Type B pancreatic cell (in vitro differentiated cells): ENCODE results near the gene PPP2R1B. TPM values are rescaled to one million over a fixed set of nuclear protein-coding genes. Genes with fewer than 3 reads are reported as not detected.
A peak's percentile ranks its signal among the peaks of the same experiment; 100 is the strongest.

ENCODE experiments used
- DNase-seq: peaks from one replicate; pipeline ENCODE4 v3.0.0; 2021; ENCODE audit warnings: mixed read lengths; ENCODE audit not compliant: unreplicated experiment; ENCODE audit errors: extremely low spot score
- H3K27ac Mint-ChIP-seq: 2 replicates; pipeline ENCODE4 v1.8.0; 2021; ENCODE audit warnings: mild to moderate bottlenecking, mixed read lengths
- H3K27me3 Mint-ChIP-seq: 2 replicates; pipeline ENCODE4 v1.8.0; 2021; ENCODE audit warnings: mixed read lengths
- H3K36me3 Mint-ChIP-seq: 2 replicates; pipeline ENCODE4 v1.8.0; 2021; ENCODE audit warnings: mixed read lengths
- H3K4me1 Mint-ChIP-seq: one replicate; pipeline ENCODE4 v1.8.0; 2021; ENCODE audit warnings: mixed read lengths; ENCODE audit not compliant: unreplicated experiment
- H3K4me3 Mint-ChIP-seq: 2 replicates; pipeline ENCODE4 v1.8.0; 2021; ENCODE audit warnings: mild to moderate bottlenecking, mixed read lengths
- H3K9me3 Mint-ChIP-seq: 2 replicates; pipeline ENCODE4 v1.8.0; 2021; ENCODE audit warnings: mixed read lengths
- total RNA-seq: library from RNA; stranded (reverse); gene quantifications from 2 replicates; pipeline ENCODE4 v1.2.1, GENCODE V29; 2021; ENCODE audit warnings: low replicate concordance
- TF ChIP-seq, protein P1 (sequence below): fragments of 200-600 bp; sonication (generic); conservative IDR thresholded peaks from 2 replicates; pipeline ENCODE4 v1.5.0; 2021; ENCODE audit warnings: antibody characterized with exemption, mild to moderate bottlenecking

Gene PPP2R1B
- total RNA-seq, 1 donor from 2014 or later = 52.3 TPM

DNA sequence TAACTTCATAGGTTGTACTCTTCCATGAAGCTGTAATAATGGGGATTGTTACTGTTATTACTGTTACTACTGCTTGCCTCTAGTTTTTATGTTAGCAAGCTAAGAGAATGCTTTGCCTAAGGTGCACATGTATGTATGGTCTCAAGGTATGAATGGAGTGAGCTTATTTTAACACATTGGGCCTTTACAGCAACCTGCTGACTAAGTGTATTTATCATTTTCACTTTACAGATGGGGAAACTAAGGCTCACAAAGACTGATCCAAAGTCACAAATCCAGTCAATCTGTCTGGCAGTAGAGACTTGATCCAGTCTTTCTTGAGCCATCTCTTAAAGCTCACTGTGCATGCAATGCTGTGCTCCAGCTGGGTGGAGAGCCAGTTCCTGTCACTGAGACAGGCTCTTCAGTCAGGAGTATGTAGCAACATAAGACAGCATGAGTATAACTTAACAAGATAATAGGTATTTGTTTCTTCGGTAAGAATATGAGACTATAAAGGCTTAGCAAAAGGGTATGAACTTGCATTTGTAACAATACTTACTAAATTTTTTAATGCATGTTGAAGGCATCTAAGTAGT is 66.5 kb downstream of the PPP2R1B start:
- Mint-ChIP-seq H3K36me3 (peaks cover 9% of the 10 kb centered on the region), H3K4me3 (no peak overlapping the region), H3K27ac (no peak overlapping the region), H3K27me3 (no peaks in the 10 kb centered on the region), H3K4me1 (peaks cover 19% of the 10 kb centered on the region), H3K9me3 (no peaks in the 10 kb centered on the region)
- TF ChIP-seq, protein P1, sequence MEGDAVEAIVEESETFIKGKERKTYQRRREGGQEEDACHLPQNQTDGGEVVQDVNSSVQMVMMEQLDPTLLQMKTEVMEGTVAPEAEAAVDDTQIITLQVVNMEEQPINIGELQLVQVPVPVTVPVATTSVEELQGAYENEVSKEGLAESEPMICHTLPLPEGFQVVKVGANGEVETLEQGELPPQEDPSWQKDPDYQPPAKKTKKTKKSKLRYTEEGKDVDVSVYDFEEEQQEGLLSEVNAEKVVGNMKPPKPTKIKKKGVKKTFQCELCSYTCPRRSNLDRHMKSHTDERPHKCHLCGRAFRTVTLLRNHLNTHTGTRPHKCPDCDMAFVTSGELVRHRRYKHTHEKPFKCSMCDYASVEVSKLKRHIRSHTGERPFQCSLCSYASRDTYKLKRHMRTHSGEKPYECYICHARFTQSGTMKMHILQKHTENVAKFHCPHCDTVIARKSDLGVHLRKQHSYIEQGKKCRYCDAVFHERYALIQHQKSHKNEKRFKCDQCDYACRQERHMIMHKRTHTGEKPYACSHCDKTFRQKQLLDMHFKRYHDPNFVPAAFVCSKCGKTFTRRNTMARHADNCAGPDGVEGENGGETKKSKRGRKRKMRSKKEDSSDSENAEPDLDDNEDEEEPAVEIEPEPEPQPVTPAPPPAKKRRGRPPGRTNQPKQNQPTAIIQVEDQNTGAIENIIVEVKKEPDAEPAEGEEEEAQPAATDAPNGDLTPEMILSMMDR = no peak
- DNase-seq = no peak

DNA sequence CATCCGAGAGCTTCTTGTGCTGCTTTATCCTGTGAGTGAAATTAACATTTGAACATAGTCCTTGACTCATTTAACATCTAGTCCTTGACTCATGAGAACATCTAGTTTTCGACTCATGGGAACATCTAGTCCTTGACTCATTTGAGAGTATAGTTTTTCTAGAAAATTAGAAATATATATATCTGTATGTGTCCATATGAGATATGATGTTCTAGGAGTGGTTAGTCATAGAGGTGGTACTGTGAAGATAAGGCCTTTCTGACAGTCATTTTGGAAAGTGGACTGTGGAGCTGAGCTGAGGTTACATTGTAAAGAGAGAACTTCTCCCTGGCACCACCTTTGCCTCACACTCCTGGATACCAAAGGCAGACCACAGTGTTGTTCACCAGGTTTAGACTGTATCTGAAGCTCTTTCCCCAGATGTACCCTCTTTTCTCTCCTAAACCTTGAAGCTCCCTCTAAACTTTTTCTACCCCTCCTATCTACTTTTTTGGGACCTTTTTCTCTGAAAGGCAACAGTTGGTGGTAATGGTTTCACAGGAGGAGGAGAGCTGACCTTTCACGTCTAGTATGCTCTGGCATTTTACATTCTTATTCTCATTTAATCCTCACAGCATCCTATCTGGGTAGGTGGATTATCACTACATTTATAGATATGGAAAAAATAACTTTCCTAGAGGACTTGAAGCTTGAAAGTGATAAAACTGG is 67.2 kb downstream of the PPP2R1B start:
- Mint-ChIP-seq H3K27me3 (no peaks in the 10 kb centered on the region), H3K27ac (no peak overlapping the region), H3K9me3 (no peaks in the 10 kb centered on the region), H3K4me3 (no peak overlapping the region), H3K4me1 (peaks cover 25% of the 10 kb centered on the region), H3K36me3 (peaks cover 7% of the 10 kb centered on the region)
- TF ChIP-seq, protein P1 = no peak
- no peak for DNase-seq

DNA sequence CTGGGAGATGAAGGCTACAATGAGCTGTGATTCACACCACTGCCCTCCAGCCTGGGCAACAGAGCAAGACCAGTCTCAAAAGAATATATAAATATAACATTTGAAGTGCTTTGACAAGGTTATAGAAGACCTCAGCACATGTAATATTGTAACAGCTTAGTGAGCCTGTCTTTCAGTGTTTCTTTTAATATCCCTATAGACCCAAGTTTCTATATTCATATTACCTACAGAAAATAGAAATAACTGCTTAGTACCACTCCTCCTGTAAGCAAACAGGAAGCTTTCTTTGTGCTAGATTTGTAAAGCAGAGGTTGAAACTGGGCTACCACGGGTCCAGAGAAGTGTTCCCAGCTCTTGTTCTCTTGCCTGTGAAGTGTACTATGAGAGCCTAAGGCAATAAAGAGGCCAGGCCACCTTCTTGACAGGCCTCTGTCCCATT is 68.2 kb downstream of the PPP2R1B start:
- Mint-ChIP-seq H3K27me3 (no peaks in the 10 kb centered on the region), H3K9me3 (no peaks in the 10 kb centered on the region), H3K36me3 (no peaks in the 10 kb centered on the region), H3K27ac (no peak overlapping the region), H3K4me1 (peaks cover 31% of the 10 kb centered on the region), H3K4me3 (no peak overlapping the region)
- TF ChIP-seq, protein P1 = no peak
- no peak for DNase-seq

DNA sequence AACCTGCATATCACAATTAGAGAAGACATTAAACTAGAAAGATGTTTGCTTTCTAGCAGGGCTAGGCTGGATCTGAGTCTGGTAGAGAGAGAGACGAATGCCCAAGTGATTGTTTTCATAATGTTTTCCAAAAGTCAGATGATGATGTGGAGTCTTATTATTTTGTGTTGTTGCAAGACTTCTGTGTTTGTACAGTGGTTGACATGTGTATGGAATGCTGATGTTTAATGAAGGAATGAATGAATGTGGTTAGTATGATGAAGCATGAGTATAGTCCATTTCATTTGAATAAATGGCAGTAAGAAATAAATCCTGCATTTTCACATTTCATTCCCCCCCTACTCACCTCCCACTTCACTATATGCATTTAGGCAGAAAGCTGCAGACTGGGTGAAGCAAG is 69.6 kb downstream of the PPP2R1B start:
- peaks cover 3% of the 10 kb centered on the region for H3K36me3 Mint-ChIP-seq
- H3K27ac Mint-ChIP-seq = no peak overlapping the region
- H3K4me3 Mint-ChIP-seq = no peak overlapping the region
- H3K4me1 Mint-ChIP-seq = peaks cover 35% of the 10 kb centered on the region
- no peaks in the 10 kb centered on the region for H3K9me3 Mint-ChIP-seq
- DNase-seq = no peak
- no peaks in the 10 kb centered on the region for H3K27me3 Mint-ChIP-seq
- TF ChIP-seq, protein P1 = no peak

DNA sequence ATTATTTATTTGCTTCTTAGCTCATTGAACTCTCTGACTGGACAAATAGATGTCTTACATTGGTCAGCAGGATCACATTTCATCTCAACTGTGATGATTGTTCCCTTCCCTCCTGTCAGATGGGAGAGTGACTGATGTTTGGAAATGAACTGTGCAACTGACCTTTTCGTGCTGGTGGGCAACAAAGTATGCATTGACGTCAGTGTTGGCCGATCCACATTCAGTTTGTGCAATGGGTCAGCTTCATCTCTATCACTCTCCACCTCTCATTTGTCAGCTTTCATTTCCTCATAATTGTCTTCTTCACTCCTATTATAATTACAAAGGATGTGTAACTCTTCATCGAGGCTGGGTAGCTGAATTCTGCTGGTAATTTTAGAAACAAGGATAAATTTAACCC is 71.3 kb downstream of the PPP2R1B start:
- DNase-seq = no peak

More for the DNA sequence above, 71.3 kb downstream of the PPP2R1B start:
- Mint-ChIP-seq H3K27me3 (no peaks in the 10 kb centered on the region), H3K4me3 (peak overlapping the region; percentile 53), H3K9me3 (no peaks in the 10 kb centered on the region), H3K27ac (peak overlapping the region; percentile 45), H3K36me3 (peaks cover 6% of the 10 kb centered on the region), H3K4me1 (peaks cover 38% of the 10 kb centered on the region)
- TF ChIP-seq, protein P1 = no peak
